HG03175 (cell line): ENCODE measurements around the gene KCNQ1.

Experiments used
- ATAC-seq: cut with Tn5 transposase; IDR thresholded peaks from one replicate; pipeline ENCODE4 v1.9.1; 2021; ENCODE audit warnings: mild to moderate bottlenecking, moderate library complexity; ENCODE audit not compliant: unreplicated experiment

Gene KCNQ1

GRCh38 chr11:2586793-2587131, 142.0 kb downstream of the KCNQ1 start:
- ATAC-seq = no peak

DNA sequence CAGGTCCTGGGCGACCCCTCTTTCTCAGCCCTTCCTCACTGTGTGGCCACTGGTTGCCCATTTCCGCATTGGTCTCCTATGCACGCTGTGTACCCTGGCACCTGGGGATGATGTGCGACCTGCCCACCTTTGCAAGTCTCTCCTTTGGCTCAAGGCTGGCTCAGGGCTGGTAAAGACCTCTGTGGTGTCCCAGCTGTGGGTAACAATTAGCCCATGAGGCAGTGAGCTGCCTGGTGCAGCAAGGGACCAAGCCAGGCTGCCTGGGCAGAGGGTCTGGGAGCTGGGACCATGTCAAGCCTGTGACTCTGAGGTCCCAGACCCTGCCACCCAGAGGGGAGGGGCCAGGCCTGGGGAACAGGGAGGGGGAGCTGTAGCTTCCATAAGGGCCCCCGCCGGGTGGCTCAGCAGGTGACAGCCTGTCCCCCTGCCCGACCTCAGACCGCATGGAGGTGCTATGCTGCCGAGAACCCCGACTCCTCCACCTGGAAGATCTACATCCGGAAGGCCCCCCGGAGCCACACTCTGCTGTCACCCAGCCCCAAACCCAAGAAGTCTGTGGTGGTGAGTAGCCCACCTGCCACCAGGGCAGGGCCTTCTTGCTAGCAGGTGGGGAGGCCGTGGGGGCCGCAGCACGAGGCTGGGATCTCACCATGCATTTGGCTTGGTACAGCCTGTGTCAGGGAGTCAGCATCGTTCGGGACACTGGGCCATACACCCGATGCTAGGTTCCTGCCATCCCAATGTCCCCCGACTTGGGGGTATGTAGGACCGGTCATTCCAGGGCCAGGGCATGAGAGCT, 142.5 kb downstream of the KCNQ1 start:
- no peak for ATAC-seq

DNA sequence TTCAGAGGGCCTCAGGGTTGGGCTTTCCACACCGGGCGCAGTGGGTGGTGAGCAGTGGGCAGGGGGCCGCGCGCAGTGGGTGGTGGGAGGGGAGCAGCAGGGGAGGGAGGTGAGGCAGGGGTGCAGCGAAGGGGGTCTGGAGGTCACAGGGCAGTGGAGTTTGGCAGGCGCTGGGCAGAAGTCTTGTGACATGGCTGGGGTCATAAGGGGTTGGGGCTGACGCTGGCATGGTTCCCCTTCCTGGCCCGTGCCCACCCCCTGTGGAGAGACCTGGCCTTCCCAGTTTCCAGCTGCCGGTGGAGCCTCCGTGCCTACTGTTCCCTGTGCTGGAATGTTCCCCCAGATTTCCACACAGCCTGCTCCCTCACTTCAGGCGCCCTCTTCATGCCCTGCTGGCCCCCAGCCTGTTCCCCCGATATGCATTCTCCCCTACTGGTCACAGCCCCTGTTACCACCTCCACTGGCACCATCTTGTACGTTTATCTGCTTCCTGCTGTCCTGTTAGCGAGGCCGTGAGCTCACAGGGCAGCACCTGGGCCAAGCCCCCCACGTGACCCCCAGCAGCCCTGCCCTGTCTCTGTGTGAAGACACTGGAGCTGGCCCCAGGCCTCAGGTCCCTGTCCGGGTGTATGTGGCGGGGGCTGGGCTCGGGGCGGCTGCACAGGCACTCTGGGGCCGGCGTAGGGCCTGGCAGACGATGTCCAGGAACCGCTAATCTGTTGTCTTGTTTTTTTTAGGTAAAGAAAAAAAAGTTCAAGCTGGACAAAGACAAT, 143.4 kb downstream of the KCNQ1 start:
- ATAC-seq = no peak

DNA sequence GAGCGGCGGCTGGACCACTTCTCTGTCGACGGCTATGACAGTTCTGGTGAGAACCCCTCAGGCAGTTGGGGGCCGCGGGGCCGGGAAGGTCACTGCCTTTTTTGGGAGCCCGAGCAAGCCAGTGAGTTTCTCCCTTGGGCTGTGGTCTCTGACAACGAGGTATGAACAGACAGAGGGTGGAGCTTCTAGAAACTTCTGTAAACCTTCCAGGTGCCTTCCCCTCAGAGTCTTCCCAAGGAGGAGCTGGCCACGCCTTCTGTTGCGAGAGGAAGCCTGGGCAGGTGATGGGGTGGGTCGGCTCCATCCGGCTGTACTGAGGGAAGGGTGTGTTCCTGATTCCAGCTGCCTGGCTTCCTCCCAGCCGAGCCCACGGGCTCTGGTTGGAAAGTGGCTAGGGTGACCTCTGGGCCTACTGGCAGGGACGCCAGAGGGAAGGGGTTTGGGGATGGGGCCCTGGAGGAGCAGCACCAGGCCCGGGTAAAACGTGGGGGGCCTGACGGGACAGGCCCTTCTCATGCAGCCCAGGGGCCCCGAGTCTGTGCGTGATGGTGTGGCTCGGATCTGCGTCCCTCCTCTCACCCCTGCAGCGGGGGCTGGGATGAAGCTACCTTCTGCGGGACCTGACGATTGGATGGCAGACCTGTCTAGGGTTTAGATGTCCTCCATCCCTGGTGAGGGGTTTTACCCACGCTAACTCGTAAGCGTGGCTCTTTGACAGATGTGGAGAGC, 144.2 kb downstream of the KCNQ1 start:
- no peak for ATAC-seq

DNA sequence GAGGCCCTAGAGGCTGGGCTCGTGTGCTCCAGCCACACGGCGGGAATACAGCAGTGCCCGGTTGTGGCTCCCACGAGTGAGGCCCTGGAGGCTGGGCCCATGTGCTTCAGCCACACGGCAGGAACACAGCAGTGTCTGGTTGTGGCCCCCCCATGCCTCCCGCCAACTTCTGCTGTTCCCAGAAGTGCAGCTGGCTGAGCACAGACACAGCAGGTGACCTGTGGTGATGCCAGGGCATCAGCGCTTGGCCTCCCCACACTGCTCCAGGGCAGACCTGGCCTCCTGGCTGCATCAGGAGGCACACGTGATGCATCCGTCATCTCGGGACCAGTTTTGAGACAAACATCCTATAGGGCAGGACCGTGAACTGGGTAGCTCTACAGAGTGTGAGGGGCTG, 144.7 kb downstream of the KCNQ1 start:
- ATAC-seq = no peak

GRCh38 chr11:2590131-2590964, 145.5 kb downstream of the KCNQ1 start:
- ATAC-seq = no peak

- no peak for ATAC-seq
Measured at GRCh38 chr11:2590965-2591754, 146.4 kb downstream of the KCNQ1 start.

- no peak for ATAC-seq
Measured at GRCh38 chr11:2591805-2592204, 147.0 kb downstream of the KCNQ1 start.

DNA sequence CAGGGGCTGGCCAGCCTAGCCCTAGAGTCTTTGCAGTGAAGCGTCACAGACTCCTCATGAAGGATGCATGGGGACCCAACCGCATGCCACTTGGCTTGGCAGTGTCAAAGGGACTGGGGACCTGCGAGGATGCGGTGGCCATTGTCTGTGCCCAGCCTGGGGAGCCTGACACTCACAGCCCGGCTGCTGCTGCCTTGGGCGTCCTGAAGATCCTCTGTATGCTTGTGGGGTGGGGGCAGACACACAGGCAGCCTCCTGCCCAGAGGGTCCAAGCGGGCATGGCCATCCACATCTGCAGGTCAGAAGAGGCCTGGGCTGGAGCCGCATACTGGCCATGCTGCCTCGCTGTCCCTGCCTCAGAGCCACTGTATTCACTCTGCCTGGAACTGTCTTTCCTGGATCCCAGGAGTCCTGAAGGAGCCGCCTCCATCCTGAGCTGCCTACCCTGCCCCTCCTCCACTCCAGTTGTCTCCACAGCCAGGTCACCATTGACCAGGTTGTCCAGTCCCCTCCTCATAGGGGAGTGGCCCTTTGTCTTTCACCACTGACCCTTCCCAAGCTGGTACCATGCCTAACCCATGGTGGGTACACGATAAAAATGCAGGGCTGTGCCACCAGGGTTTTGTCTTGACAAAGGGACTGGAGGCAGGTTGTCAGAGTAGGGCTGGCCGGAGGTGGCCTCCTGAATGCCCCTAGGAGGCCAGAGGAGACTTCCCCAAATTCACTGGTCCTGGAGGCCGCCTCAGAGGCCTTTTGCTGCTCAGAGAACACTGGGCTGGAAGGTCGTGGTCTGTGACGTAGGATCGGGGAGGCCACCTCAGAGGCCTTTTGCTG, 148.0 kb downstream of the KCNQ1 start:
- ATAC-seq = no peak

DNA sequence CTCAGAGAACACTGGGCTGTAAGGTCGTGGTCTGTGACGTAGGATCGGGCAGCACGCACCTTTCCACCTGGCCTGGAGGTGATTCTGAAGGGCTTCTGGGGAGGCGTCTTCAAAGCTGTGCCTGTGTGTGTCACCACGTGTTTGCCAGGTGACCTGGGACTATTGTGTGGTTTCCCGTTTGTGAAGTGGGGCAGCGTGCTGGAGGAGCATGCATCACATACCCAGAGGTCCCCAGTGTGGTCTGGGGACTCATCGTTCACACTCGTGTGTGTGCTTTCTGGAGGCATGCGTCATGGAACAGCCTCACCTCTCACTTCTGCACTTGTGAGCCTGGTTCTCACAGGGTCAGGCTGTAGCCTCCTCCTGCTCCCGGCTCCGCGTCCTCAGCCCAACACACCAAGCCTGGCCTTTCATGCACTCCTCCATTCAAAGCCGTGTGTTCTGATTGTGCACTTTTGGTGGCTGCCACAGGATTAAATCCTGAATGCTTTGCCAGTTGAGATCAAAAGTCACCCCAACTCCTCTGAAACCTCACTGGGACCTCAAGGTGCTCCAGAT, 148.7 kb downstream of the KCNQ1 start:
- no peak for ATAC-seq

DNA sequence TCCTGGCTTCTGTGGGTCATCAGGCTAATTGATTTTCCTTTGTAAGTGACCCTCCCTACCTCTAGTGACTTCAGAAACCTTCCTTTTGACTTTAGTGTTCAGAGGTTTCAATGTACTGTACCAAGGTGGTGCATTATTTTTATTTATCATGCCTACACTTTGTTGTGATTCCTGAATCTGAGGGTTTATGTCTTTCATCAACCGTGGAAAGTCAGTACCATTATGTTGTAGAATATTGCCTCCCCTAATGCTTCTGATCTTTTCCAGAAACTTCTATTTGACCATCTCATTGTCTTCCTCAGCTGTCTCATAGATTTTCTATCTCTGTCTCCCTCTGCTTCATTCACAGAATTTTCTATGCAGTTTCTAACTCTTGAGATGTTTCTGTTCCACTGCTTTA, 149.5 kb downstream of the KCNQ1 start:
- ATAC-seq = no peak

DNA sequence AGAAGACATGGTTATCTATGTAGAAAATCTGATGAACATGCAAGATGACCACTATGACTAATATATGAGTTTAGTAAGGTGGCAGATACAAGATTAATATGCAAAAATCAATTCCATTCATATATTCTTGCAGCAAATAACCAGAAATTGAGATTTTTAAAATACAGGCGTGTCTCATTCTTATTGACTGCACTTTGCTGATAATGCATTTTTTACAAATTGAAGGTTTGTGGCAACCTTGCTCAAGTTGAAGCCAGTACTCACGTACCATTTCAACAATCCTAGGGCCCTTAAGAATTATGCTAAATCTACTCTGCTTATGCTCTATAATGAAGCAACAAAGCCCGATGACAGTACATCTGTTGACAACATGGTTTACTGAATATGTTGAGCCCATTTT, 150.4 kb downstream of the KCNQ1 start:
- ATAC-seq = no peak

DNA sequence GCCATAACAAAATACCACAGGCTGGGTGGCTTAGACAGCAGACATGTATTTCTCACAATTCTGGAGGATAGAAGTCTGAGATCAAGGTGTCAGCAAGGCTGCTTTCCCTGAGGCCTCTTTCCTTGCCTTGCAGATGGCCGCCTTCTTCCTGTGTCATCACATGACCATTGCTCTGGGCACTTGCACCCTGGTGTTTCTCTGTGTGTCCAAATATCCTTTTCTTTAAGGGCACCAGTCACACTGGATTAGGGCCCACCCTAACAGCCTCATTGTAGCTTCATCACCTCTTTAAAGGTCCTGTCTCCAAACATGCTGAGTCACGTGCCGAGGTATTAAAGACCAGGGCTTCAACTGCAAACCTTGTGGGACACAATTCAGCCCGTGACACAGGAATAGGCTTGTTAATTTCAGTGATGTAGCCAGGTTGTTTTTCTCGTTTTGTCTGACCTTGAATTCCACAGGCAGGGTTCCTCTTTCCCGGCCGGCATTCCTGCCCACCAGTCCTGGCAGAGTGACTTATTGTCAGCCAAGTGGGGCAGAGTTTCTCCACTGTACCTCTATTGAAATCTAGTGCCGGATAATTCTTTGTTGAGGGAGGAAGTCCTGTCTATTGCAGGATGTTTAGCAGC, 154.9 kb downstream of the KCNQ1 start:
- no peak for ATAC-seq

DNA sequence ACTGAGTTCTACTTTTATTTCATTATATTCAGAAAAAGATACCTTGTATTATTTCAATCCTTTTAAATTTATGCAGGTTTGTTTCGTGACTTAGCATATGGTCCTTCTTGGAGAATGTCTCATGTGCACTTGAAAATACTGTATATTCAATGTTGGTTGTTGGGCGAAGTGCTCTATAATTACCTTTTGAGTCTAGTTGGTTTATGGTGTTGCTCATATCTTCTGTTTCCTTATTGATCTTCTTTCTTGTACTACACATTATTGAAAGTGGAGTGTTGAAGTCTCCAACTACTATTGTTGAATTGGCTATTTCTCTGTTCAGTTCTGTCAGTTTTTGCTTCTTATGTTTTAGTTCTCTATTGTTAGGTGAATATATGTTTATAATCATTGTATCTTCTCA, 164.5 kb downstream of the KCNQ1 start:
- ATAC-seq = no peak

DNA sequence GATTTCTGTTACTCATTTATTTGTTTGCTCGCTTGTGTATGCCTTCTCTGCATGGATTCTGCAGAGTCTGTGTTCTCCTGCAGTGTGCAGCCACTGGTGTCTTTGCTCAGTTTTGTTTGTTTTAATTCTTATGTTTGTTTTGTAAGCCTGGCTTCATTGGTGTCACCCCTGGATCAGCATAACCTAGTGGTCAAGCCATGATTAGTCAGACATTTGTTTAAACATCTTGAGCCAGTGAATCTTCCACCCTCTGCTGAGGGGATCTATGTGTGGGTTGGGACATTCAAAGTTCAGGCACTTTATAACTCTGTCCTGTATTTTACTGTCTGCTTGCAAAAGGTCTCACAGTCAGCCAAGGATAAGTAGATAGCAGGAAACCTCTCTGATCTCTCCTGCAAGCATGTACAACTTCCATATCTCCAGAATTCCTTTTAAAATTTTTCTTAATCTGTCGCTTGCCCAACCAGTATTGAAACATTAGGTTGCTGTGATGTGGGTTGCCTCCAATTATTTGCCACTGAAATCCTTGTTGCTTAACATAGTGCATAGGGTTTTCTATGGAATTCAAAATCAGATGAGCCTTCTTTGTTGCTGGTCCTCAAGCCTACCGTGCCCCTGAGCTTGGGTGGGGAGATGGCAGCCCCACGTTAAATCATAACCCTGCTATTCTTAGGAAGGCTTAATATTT, 168.2 kb downstream of the KCNQ1 start:
- ATAC-seq = no peak

- no peak for ATAC-seq
Measured at GRCh38 chr11:2621894-2622293, 177.1 kb downstream of the KCNQ1 start.

GRCh38 chr11:2625183-2625582, 180.4 kb downstream of the KCNQ1 start:
- ATAC-seq = no peak

DNA sequence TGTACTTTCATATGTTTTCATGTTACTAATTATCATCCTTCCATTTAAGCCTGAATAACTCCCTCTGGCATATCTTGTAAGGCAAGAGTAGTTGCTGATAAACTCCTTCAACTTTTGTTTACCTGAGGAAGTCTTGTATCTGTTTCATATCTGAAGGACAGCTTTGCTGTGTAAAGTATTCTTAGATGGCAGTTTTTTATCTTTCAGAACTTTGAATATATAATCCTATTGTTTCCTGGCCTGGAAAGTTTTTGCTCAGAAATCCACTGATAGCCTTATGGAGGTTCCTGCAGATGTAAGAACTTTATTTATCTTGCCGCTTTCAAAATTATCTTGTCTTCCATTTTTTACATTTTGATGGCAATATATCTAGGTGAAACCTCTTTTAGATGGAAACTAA, 185.9 kb downstream of the KCNQ1 start:
- ATAC-seq = no peak
